PC-3 (cell line): Measurements from ENCODE around the gene PLEKHG4. TPM values are rescaled to one million over a fixed set of nuclear protein-coding genes. Genes with fewer than 3 reads are reported as not detected.

Experiments used
- ATAC-seq: fragments of 200-7000 bp; cut with Tn5 transposase; 2 replicates; pipeline ENCODE4 v1.9.1; 2020; ENCODE audit warnings: mild to moderate bottlenecking, moderate library complexity
- BruUV-seq: library from RNA; stranded (reverse); fragments of 400-500 nt; replicated peaks from 2 replicates; lab custom pipeline; 2021; lab: Mats Ljungman, UMichigan
- CTCF ChIA-PET: fragments of 300-600 bp; sonication (Branson Sonifier 250); formaldehyde crosslinking; loops from one replicate; lab custom pipeline; 2022; ENCODE audit warnings: antibody characterized with exemption; lab: Charles Lee
- POLR2A ChIA-PET: fragments of 300-600 bp; sonication (Branson Sonifier 250); formaldehyde crosslinking; loops from one replicate; lab custom pipeline; 2022; ENCODE audit warnings: antibody characterized with exemption; ENCODE audit not compliant: unreplicated experiment; lab: Charles Lee
- DNase-seq: peaks from one replicate; pipeline ENCODE4 v3.0.0-alpha.2; 2015
- H2AFZ ChIP-seq: fragments of 300-600 bp; sonication (generic); 2 replicates; pipeline ENCODE4 v1.6.0; 2016; ENCODE audit warnings: antibody characterized with exemption, low read length
- H3F3A ChIP-seq: fragments of 300-600 bp; sonication (generic); one replicate; pipeline ENCODE4 v1.6.0; 2017; ENCODE audit warnings: antibody characterized with exemption, low read length, control low read depth, mild to moderate bottlenecking; ENCODE audit not compliant: unreplicated experiment
- H3K27ac ChIP-seq: fragments of 300-600 bp; sonication (generic); 2 replicates; pipeline ENCODE4 v1.5.1; 2016; ENCODE audit warnings: mild to moderate bottlenecking, low read length
- H3K27me3 ChIP-seq: fragments of 300-600 bp; sonication (generic); 2 replicates; pipeline ENCODE4 v1.6.1; 2016; ENCODE audit warnings: low read length, mixed read lengths
- H3K36me3 ChIP-seq: fragments of 300-600 bp; sonication (generic); 2 replicates; pipeline ENCODE4 v1.6.1; 2016; ENCODE audit warnings: low read depth, mixed run types, low read length, mixed read lengths
- H3K4me1 ChIP-seq: fragments of 300-600 bp; sonication (generic); 2 replicates; pipeline ENCODE4 v1.5.1; 2016; ENCODE audit warnings: low read length; ENCODE audit not compliant: insufficient read depth
- H3K4me2 ChIP-seq: fragments of 300-600 bp; sonication (generic); 2 replicates; pipeline ENCODE4 v1.6.0; 2016; ENCODE audit warnings: low read length
- H3K4me3 ChIP-seq: fragments of 300-600 bp; sonication (generic); 2 replicates; pipeline ENCODE4 v1.5.1; 2016; ENCODE audit warnings: mild to moderate bottlenecking, low read length, mixed read lengths
- H3K79me2 ChIP-seq: fragments of 300-600 bp; sonication (generic); 2 replicates; pipeline ENCODE4 v1.6.1; 2017; ENCODE audit warnings: low read length, mixed read lengths
- H3K9ac ChIP-seq: fragments of 300-600 bp; sonication (generic); 2 replicates; pipeline ENCODE4 v1.6.0; 2016; ENCODE audit warnings: mild to moderate bottlenecking, low read length
- H3K9me2 ChIP-seq: fragments of 300-600 bp; sonication (generic); replicated peaks from 2 replicates; pipeline ENCODE4 v1.6.1; 2016; ENCODE audit warnings: mixed run types, low read length, mixed read lengths
- H3K9me3 ChIP-seq: fragments of 300-600 bp; sonication (generic); 2 replicates; pipeline ENCODE4 v1.6.1; 2016; ENCODE audit warnings: low read length, mixed read lengths
- H4K20me1 ChIP-seq: fragments of 300-600 bp; sonication (generic); 2 replicates; pipeline ENCODE4 v1.6.1; 2016; ENCODE audit warnings: low read length, mixed read lengths
- EZH2 ChIP-seq: fragments of 300-600 bp; sonication (generic); IDR thresholded peaks from one replicate; pipeline ENCODE4 v1.6.1; 2017; ENCODE audit warnings: antibody characterized with exemption, mild to moderate bottlenecking, low read length; ENCODE audit not compliant: unreplicated experiment
- EZH2phosphoT487 ChIP-seq: fragments of 300-600 bp; sonication (generic); IDR thresholded peaks from 2 replicates; pipeline ENCODE4 v1.6.1; 2018; ENCODE audit warnings: mild to moderate bottlenecking, antibody characterized with exemption, low read length, borderline replicate concordance
- intact Hi-C: fragments of 100-400 bp; cut with micrococcal nuclease; formaldehyde crosslinking; loops from 2 replicates; pipeline ENCODE4 v1.9.0; 2023
- total RNA-seq: library from RNA; depleted of rRNA; stranded (reverse); fragments of >200 nt; gene quantifications from 2 replicates; pipeline ENCODE4 v1.2.3, GENCODE V29; 2014
- TF ChIP-seq, protein P1 (sequence below): fragments of 300-600 bp; sonication (generic); conservative IDR thresholded peaks from 2 replicates; pipeline ENCODE4 v1.5.1; 2017; ENCODE audit warnings: antibody characterized with exemption, low read depth, mild to moderate bottlenecking, low read length

The PLEKHG4 gene
- total RNA-seq, 1 experiment from 2014 or later, result 8.9 TPM

DNA sequence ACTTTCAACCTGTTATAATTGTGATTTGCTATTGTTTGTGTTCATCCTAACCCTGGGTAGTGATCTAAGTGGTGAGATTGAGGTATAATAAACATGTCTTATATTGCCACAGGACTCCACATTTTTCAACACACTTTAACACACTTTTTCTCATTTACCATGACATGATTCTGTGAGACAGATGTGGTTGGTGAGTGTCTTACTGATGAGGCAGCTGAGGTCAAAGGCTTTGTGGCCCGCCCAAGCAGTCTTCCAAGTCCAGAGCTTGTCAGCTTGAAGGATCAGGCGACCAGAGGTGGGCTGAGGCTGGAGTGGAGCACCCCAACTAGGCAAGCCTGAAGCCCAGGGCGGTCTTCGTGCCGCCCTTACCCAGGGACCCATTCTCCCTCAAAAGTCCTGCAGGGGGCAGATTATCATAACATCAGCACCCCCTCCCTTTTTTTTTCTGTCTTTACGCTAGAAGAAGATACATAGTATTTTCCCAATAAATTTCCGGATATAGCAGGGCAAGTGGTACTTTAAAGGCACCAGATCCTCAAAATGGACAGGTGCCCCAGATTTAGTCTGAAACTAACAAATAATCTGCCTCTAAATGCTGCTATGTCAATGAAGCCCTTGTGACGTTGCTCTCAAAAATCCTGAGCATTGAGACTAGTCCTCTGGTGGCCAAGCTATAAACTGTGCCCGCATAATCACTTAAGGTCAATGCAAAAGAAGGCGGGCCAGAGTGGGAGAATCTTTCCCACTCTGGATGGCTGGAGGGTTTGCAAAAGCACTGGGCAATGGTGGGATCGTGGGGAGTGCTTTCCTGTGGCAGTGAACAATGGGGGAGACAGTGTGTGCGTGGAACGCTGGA is 26.1 kb downstream of the PLEKHG4 start:
- no peak overlapping the region for H3K27ac ChIP-seq
- no peaks in the 10 kb centered on the region for H3K27me3 ChIP-seq
- H3K36me3 ChIP-seq, result no peaks in the 10 kb centered on the region
- no peak overlapping the region for H2AFZ ChIP-seq
- no peak overlapping the region for H3K4me3 ChIP-seq
- H3K4me1 ChIP-seq, result no peaks in the 10 kb centered on the region
- H3K79me2 ChIP-seq, result no peaks in the 10 kb centered on the region
- DNase-seq, result no peak
- H3F3A ChIP-seq, result no peaks in the 10 kb centered on the region
- no peak overlapping the region for H3K4me2 ChIP-seq
- ChIA-PET CTCF (no interaction called here), POLR2A (no interaction called here)
- H3K9ac ChIP-seq, result no peak overlapping the region
- no peaks in the 10 kb centered on the region for H4K20me1 ChIP-seq
- TF ChIP-seq, protein P1, sequence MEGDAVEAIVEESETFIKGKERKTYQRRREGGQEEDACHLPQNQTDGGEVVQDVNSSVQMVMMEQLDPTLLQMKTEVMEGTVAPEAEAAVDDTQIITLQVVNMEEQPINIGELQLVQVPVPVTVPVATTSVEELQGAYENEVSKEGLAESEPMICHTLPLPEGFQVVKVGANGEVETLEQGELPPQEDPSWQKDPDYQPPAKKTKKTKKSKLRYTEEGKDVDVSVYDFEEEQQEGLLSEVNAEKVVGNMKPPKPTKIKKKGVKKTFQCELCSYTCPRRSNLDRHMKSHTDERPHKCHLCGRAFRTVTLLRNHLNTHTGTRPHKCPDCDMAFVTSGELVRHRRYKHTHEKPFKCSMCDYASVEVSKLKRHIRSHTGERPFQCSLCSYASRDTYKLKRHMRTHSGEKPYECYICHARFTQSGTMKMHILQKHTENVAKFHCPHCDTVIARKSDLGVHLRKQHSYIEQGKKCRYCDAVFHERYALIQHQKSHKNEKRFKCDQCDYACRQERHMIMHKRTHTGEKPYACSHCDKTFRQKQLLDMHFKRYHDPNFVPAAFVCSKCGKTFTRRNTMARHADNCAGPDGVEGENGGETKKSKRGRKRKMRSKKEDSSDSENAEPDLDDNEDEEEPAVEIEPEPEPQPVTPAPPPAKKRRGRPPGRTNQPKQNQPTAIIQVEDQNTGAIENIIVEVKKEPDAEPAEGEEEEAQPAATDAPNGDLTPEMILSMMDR, result 0 out of 2 replicates have a peak, but pooled peaks have one; percentile 15
- TF ChIP-seq EZH2, result no peak
- no peaks in the 10 kb centered on the region for H3K9me3 ChIP-seq
- ATAC-seq, result no peak
- intact Hi-C loops, result no loop called here
- no TSS peak for BruUV-seq
- H3K9me2 ChIP-seq, result no peaks in the 10 kb centered on the region

GRCh38 chr16:67310561-67310960 is 31.2 kb downstream of the PLEKHG4 start:
- peaks cover 21% of the 10 kb centered on the region for H3K4me1 ChIP-seq
- no peaks in the 10 kb centered on the region for H3K36me3 ChIP-seq
- intact Hi-C loops, result no loop called here
- ChIA-PET POLR2A (no interaction called here), CTCF (no interaction called here)
- no peaks in the 10 kb centered on the region for H3K9me3 ChIP-seq
- H3K4me3 ChIP-seq, result no peak overlapping the region
- H2AFZ ChIP-seq, result no peak overlapping the region
- BruUV-seq, result no TSS peak
- H3K9ac ChIP-seq, result no peak overlapping the region
- peak overlapping the region; percentile 83; the same call in 1 of the 2 replicates for H3K27ac ChIP-seq
- H4K20me1 ChIP-seq, result no peaks in the 10 kb centered on the region
- DNase-seq (no peak), ATAC-seq (no peak)
- no peak overlapping the region for H3K4me2 ChIP-seq
- no peaks in the 10 kb centered on the region for H3F3A ChIP-seq
- H3K79me2 ChIP-seq, result no peaks in the 10 kb centered on the region
- no peak for TF ChIP-seq EZH2
- TF ChIP-seq, protein P1, result no peak
- no peak for TF ChIP-seq EZH2phosphoT487
- H3K27me3 ChIP-seq, result no peaks in the 10 kb centered on the region
- H3K9me2 ChIP-seq, result no peaks in the 10 kb centered on the region
